GM18870 (cell line): ENCODE data around the gene PDE4B.
A peak's percentile ranks its signal among the peaks of the same experiment; 100 is the strongest.

ENCODE experiments used
- ATAC-seq: cut with Tn5 transposase; IDR thresholded peaks from one replicate; pipeline ENCODE4 v1.9.1; 2021; ENCODE audit warnings: moderate library complexity; ENCODE audit not compliant: unreplicated experiment

PDE4B gene

GRCh38 chr1:66223681-66224080 lies 431.0 kb downstream of the PDE4B start:
- ATAC-seq = no peak

- ATAC-seq = no peak
These were observed 434.3 kb downstream of the PDE4B start for GRCh38 chr1:66226985-66227384.

- no peak for ATAC-seq
These were observed 435.3 kb downstream of the PDE4B start for GRCh38 chr1:66227966-66228365.

- no peak for ATAC-seq
These were observed 438.5 kb downstream of the PDE4B start for GRCh38 chr1:66231217-66231616.

GRCh38 chr1:66231681-66232463 lies 439.2 kb downstream of the PDE4B start:
- no peak for ATAC-seq

GRCh38 chr1:66237042-66237441 lies 444.3 kb downstream of the PDE4B start:
- ATAC-seq = no peak

GRCh38 chr1:66237722-66238479 lies 445.2 kb downstream of the PDE4B start:
- ATAC-seq = no peak

GRCh38 chr1:66239834-66240233 lies 447.1 kb downstream of the PDE4B start:
- ATAC-seq = no peak

- no peak for ATAC-seq
These were observed 448.1 kb downstream of the PDE4B start for GRCh38 chr1:66240491-66241484.

- no peak for ATAC-seq
These were observed 450.2 kb downstream of the PDE4B start for GRCh38 chr1:66242646-66243547.

GRCh38 chr1:66243548-66244130 lies 450.9 kb downstream of the PDE4B start:
- ATAC-seq = peak; percentile 40

- ATAC-seq = no peak
These were observed 451.7 kb downstream of the PDE4B start for GRCh38 chr1:66244429-66244828.

- ATAC-seq = no peak
These were observed 453.0 kb downstream of the PDE4B start for GRCh38 chr1:66245691-66246090.

- ATAC-seq = no peak
These were observed 453.9 kb downstream of the PDE4B start for GRCh38 chr1:66246351-66247269.

GRCh38 chr1:66247415-66248208 lies 454.9 kb downstream of the PDE4B start:
- peak; percentile 57 for ATAC-seq

- ATAC-seq = no peak
These were observed 455.6 kb downstream of the PDE4B start for GRCh38 chr1:66248257-66248656.

- ATAC-seq = no peak
These were observed 456.1 kb downstream of the PDE4B start for GRCh38 chr1:66248746-66249145.

- no peak for ATAC-seq
These were observed 457.4 kb downstream of the PDE4B start for GRCh38 chr1:66250075-66250474.
